ENCODE results near the gene POU6F2.

The POU6F2 gene

DNA sequence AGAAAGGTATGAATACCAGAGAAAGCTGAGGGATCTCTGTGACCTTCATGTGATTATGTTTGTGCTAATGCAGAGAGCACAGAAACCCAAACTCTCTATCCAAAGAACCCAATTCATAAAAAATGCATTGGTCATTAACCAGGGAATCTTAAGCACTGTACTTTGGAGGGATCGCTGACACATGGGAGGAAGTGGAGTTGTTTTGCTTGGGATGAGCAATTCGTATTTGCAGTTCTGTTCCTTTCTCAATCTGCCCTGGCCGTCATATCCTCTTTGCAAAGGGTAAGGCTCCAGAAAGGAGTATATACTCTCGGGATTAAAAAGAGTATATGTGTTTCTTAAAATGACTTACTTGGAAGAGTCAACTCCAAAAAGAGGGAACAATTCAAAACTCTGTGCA lies 221.3 kb downstream of the POU6F2 start:
- DNase-seq = no peak

- DNase-seq = no peak
Measured at GRCh38 chr7:39199951-39200350, 222.2 kb downstream of the POU6F2 start.

DNA sequence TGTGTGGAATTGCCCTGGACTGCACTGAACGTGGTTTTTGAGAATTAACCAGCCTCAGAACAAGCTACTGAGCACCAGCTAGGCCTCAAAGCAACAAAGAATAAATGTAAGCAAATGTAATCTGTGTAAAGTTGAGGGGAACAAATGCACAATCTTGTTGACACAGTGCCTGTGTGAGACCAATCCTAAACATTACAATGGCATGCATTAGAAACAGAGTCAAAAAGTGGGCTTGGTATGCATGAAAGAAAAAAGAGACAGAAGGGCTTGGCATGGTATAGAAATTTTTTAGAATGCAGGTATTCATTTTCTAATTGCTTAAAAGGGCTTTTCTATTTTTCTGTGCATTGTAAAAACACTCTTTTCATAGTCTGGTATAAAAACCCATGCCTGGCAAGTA lies 224.3 kb downstream of the POU6F2 start:
- DNase-seq = no peak

GRCh38 chr7:39210362-39210761 lies 232.7 kb downstream of the POU6F2 start:
- no peak for DNase-seq

- no peak for DNase-seq
Measured at GRCh38 chr7:39211581-39211980, 233.9 kb downstream of the POU6F2 start.

GRCh38 chr7:39212876-39213275 lies 235.2 kb downstream of the POU6F2 start:
- DNase-seq = no peak

DNA sequence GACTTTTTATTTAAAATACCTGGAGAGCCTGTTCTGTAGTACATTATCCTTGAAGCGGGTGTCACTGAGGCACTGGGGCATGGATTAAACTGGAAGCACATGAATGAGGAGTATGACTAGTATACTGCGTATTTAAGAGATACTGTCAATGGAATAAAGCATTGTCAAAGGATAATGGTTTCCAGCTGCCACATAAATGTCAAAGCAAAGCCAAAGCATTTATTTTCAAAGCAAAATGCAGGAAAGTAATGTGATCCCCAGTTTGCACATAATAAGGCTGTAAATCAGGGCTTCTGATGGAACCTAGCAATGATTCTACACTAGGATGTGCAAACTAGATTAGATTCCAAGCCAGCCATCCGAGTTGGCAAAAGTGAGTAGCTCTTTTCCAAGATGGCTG lies 240.1 kb downstream of the POU6F2 start:
- no peak for DNase-seq

- DNase-seq = no peak
Measured at GRCh38 chr7:39219869-39220268, 242.2 kb downstream of the POU6F2 start.

DNA sequence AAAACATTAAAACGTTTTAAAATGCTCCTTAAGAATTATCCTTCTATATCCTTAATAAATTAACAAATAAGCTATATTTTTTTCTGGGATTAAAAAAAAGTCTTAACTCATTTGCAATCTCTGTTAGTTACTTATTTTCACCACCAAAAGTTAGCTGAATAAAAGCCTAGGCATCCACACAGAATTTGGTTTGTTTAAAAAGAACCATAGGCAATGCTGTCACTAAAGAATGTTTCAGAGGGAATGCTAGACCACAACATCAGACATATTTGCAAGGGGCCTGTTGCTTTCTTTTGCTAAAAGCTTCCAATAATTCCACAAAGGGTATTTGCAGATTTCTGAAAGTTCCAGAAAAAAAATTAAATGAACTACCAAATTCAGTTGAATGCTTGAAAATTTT lies 244.2 kb downstream of the POU6F2 start:
- no peak for DNase-seq

GRCh38 chr7:39228946-39229345 lies 251.2 kb downstream of the POU6F2 start:
- DNase-seq = no peak

- no peak for DNase-seq
Measured at GRCh38 chr7:39233851-39234529, 256.3 kb downstream of the POU6F2 start.

GRCh38 chr7:39238234-39238869 lies 260.6 kb downstream of the POU6F2 start:
- DNase-seq = no peak

DNA sequence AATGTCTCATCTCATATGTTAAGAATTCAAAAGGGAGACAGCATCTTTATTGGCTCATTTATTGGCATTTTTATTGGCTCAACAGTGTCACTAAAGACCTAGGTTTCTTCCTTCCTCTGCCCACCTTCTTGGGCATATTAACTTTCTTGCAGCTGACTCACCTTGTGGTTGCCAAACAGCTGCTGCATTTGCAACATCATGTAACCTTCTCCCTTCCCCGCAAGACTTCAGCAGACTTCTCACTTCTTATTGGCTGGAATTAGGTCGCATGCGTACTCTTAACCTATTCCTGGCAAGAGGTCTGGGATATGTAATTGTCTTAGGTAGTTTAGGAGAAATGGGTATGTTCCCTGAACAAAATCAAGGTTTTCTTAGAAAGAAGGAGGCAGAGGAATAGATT lies 263.2 kb downstream of the POU6F2 start:
- DNase-seq = no peak

- no peak for DNase-seq
Measured at GRCh38 chr7:39247576-39247975, 269.9 kb downstream of the POU6F2 start.

- DNase-seq = no peak
Measured at GRCh38 chr7:39248041-39248691, 270.5 kb downstream of the POU6F2 start.

DNA sequence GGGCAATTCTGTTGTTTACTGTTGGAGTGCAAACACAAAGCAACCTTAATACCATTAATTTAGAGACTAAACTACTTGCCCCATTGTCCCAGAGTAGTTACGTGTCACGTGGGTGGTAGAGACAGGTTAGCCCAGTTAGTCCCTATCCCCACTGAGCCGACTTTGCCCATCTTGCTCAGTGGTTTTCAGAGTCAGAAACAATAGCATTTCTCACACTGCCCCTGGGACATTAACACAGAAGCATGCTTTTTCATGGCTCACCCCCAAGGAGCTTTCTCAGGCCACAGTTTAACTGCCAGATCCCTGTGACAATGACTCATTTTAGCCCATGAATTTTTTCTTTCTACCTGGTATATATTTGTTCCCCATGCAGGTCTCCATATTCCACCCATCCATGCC lies 271.0 kb downstream of the POU6F2 start:
- no peak for DNase-seq

DNA sequence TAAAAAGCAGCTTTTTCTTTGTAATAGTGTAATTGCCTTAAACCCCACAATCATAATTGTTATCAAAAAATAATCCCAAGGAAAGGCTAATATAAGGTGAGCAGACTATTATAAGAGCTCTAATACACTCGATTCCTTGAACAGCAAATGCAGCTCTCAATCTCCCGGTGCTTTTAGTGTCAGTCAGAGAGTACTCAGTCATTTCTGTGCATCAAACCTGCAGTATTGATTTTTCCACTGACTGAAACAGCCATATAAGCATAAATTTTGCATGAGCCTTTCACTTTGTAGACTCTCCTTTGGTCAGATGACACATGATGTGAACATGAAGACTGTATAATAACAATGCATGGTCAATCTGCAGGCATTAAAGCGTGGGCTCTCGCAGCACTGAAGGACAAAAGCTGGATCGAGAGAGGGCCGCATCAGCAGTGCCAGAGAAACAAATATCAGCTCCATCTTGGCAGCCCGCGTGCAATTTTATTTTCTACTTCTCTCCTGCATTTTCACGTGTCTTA lies 272.0 kb downstream of the POU6F2 start:
- DNase-seq = no peak

DNA sequence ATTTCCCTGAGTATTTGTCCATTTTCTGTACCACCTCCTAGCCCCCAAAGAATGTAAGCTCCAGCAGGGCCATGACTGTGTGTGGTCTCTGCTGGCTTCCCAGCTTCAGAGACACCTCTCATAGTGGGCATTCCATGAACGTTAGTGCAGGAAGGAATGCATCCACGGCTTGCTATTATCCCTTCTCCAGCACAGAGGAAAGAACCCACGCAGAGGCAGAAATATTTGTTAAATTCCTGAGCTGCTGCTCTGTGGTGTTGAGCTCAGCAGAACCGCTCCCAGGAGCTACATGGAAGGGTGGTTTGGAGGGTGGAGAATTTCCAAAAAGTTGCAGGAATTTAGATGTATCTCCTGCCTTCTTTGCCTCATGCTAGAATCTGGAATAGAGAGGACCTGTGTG lies 275.2 kb downstream of the POU6F2 start:
- DNase-seq = no peak

DNA sequence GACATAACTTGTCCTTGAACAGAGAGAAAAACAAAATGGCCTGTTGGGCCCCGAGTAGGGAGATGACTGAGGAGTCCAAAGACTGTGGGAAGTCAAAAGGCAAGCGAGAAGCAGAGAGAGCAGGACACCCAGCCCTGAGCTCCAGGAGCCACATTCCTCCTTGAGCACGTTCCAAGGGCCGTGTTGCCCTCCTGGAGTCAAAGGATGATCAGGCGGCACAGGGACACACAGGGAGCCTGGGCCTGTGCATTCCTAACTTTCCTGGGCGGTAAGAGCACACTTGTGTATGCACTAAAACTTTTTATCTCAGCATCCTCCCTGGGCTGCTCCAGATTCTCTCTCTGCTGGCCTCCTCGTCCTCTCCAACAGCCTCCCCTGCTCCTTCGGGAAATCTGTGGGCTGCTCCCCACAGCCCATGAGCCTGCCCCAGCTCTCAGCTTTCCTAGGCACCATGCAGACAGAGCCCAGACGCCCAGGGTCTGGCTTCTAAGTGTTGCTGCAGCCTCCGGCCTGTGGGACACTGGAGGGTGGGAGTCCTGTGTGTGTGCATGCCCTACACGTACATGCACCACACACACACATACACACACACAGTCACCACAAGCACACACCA lies 281.8 kb downstream of the POU6F2 start:
- no peak for DNase-seq

GRCh38 chr7:39260279-39260844 lies 282.7 kb downstream of the POU6F2 start:
- DNase-seq = no peak

DNA sequence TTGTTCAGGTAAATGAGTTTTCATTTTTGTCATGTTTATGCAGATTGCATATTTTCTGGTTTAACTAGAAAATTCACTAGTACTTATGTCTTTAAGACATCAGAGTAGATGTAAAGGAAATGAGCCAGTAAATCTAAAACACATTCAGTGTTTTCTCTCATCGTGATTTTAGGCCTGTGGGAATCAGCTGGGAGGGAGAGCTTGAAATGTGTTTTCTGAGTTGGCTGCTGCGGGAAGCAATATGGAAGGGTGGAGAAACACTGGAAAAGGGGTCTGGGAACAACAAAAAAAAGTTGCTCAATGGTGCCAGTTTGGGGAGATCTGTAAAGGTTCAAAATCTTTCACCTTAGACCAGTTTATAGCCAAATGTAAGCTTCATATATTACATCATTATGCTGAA lies 284.1 kb downstream of the POU6F2 start:
- no peak for DNase-seq

DNA sequence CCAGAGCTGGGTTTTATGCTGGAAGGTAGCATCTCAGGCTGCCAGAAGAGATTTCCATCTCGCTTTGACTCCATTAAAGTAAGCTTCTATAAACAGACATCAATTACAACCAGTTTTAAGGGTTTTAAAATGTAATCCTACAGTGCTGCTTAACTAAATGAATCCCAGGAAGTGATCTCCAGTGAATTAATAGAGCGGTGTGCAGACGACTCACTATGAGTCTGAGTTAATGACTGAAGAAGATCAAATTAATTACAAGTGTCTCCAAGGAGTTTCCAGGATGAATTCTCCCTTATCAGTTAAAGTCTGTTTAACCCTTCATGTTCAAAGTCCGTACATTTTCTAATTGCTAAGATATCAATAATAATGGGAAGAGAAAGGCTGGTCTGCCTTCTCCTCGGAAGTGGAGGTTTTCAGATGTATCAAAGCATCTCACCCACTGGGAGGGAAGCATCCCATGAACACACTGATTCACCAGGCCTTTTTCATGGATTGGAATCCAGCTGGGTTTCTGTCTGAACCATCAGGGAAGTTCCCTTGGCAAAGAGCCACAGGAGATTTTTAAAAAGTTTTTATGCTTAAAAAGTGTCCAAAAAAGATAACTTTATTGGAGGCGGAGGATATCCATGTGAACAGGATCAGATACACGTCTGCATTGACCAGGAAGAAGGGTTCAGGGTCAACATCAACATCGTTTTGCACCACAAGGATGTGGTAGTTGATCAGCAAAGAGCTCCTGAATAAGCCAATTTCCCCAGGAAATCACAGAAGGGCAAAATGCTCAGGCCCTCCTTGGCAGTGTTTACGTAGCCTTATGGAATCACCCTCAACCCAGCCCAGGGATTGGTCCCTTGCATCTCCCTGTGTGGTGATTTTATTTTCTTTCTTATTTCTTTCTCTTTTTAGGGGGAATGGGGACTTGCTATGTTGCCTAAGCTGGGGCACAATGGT lies 288.2 kb downstream of the POU6F2 start:
- no peak for DNase-seq
